Adrenal gland (tissue), 12 donors: ENCODE measurements around the gene HLCS. TPM values are rescaled to one million over a fixed set of nuclear protein-coding genes. Genes with fewer than 3 reads are reported as not detected.

ENCODE experiments used
- DNase-seq, 7 donors: peaks; one replicate each; pipeline ENCODE4 v3.0.0-alpha.2; 2019 to 2020
- H3K27ac ChIP-seq, 5 donors: fragments of 200-600 bp; sonication (generic) in 4 of 5; 1 replicate in 3 of 5; 2 replicates in 2 of 5; pipeline versions ENCODE4 v1.5.1 to v1.8.0; 2016 to 2020; ENCODE audit warnings: mild to moderate bottlenecking in 1 of 5
- H3K27me3 ChIP-seq: fragments of 200-600 bp; 2 replicates; pipeline ENCODE4 v1.8.0; 2021
- H3K36me3 ChIP-seq, 2 donors: fragments of 200-600 bp; replicated peaks in 1 of 2; 1 replicate in 1 of 2; 2 replicates in 1 of 2; pipeline versions ENCODE4 v1.5.1 to v1.8.0; 2018 to 2022
- H3K4me1 ChIP-seq, 2 donors: fragments of 200-600 bp; replicated peaks in 1 of 2; 1 replicate in 1 of 2; 2 replicates in 1 of 2; pipeline versions ENCODE4 v1.5.1 to v1.8.0; 2018 to 2021
- H3K4me3 ChIP-seq, 4 donors: fragments of 200-600 bp; sonication (generic) in 3 of 4; one replicate each; pipeline ENCODE4 v1.5.1; 2016 to 2018
- H3K9me3 ChIP-seq, 3 donors: fragments of 200-600 bp; sonication (generic) in 1 of 3; replicated peaks in 1 of 3; 1 replicate in 2 of 3; 2 replicates in 1 of 3; pipeline versions ENCODE4 v1.5.1 to v1.8.0; 2016 to 2021
- CTCF ChIP-seq, 6 experiments: fragments of 450-650 bp in 4 of 6; fragments of 200-600 bp in 2 of 6; sonication (generic) in 1 of 6; IDR thresholded peaks; 1 replicate in 5 of 6; 2 replicates in 1 of 6; pipeline versions ENCODE4 v1.5.1 to v1.8.0; 2016 to 2021; ENCODE audit warnings: antibody characterized with exemption in 6 of 6, mild to moderate bottlenecking in 2 of 6, moderate library complexity in 1 of 6
- POLR2A ChIP-seq, 2 donors: fragments of 450-650 bp; IDR thresholded peaks; one replicate each; pipeline ENCODE4 v1.6.1; 2017; ENCODE audit warnings: antibody characterized with exemption in 2 of 2, mild to moderate bottlenecking in 2 of 2, moderate library complexity in 1 of 2
- WGBS, 4 donors: extraction: QIAGEN DNeasy Blood & Tissue Kit in 2 of 4; methylation state at CpG; one replicate each; pipeline versions ENCODE4 v1.1.5 to v1.1.7; 2013 to 2017; 5-methylcytosine and 5-hydroxymethylcytosine counted together
- intact Hi-C, 2 donors: fragments of 100-400 bp; cut with DNase I; formaldehyde crosslinking; loops; one replicate each; pipeline versions ENCODE4 v1.14.1 to v1.15.0; 2022 to 2023
- polyA plus RNA-seq, 3 donors: library from polyadenylated mRNA; stranded (reverse); fragments of 200-250 nt in 2 of 3; fragments of 350-450 nt in 1 of 3; fragmentation: Illumina TruSeq in 1 of 3; extraction: RNeasy Lipid Tissue Mini Kit (QIAGEN cat#74804) in 1 of 3; gene quantifications; one replicate each; pipeline ENCODE4 v1.2.3, GENCODE V29; 2013 to 2014
- total RNA-seq, 9 donors: library from RNA; depleted of rRNA in 4 of 9; stranded (reverse); fragments of >200 nt in 4 of 9; fragments of 120-200 nt in 1 of 9; fragmentation: NEBNext Ultra II Directional in 1 of 9; extraction: Animal tissue kit (Norgen Biotek cat#: 25700) in 1 of 9; gene quantifications; one replicate each; pipeline versions ENCODE4 v1.1.0 to v1.2.4, GENCODE V29; 2013 to 2023
- donor health status: healthy with polysubstance abuse.
- donor health status: Bipolar disorder and iron deficiency.
- donor health status: DM: yes; HTN: yes; CAD: no.
- donor health status: DM: no; HTN: no; CAD: no.
- donor health status: DM: no; HTN: no; CAD: no.
- donor health status: DM: yes; HTN: yes; CAD: no.

HLCS gene
- total and polyA plus RNA-seq, 12 donors, result 4.4 to 34.4 (median 19.8) TPM

- intact Hi-C loops, result no loop called here
- Histone ChIP-seq H3K27ac (peak overlapping the region in 2 of 5 donors; percentile 1 to 55), H3K4me3 (peak overlapping the region in 2 of 4 donors; percentile 39 to 60)
Measured at GRCh38 chr21:36981049-36981391, 14.6 kb upstream of the HLCS start.

GRCh38 chr21:36980280-36981048 lies 14.0 kb upstream of the HLCS start:
- peak overlapping the region in 2 of 5 donors; percentile 1 to 55 for H3K27ac ChIP-seq
- H3K4me3 ChIP-seq, result peak overlapping the region in 2 of 4 donors; percentile 39 to 60
- TF ChIP-seq CTCF (IDR thresholded peaks at IDR 0.05), result peak in 3 of 6 experiments; percentile 12 to 37 (median 30)
- TF ChIP-seq POLR2A (IDR thresholded peaks at IDR 0.05), result no peak
- peak in 5 of 7 donors; percentile 33 to 44 (median 35) for DNase-seq
- whole genome bisulfite sequencing, 4 donors, result 4 to 12% (median 6%) methylated on average over 16 to 53 of the region's 53 CpGs
- no peaks in the 10 kb centered on the region for H3K27me3 ChIP-seq
- H3K4me1 ChIP-seq, result peaks cover 0 to 11% of the 10 kb centered on the region in 2 donors
- no peaks in the 10 kb centered on the region for H3K9me3 ChIP-seq
- no peaks in the 10 kb centered on the region for H3K36me3 ChIP-seq
- intact Hi-C loops, result no loop called here

More at GRCh38 chr21:36981049-36981391, 14.6 kb upstream of the HLCS start:
- H3K9me3 ChIP-seq, result no peaks in the 10 kb centered on the region
- TF ChIP-seq CTCF (IDR thresholded peaks at IDR 0.05), result no peak
- no peak for TF ChIP-seq POLR2A (IDR thresholded peaks at IDR 0.05)
- 27 to 34% (median 33%) methylated on average over 2 of the region's 2 CpGs for WGBS, 4 donors
- peaks cover 0 to 11% of the 10 kb centered on the region in 2 donors for H3K4me1 ChIP-seq
- no peak for DNase-seq
- H3K36me3 ChIP-seq, result no peaks in the 10 kb centered on the region
- H3K27me3 ChIP-seq, result no peaks in the 10 kb centered on the region

- intact Hi-C loops, result no loop called here
- no peak overlapping the region for H3K27ac ChIP-seq
- no peaks in the 10 kb centered on the region for H3K27me3 ChIP-seq
Measured at GRCh38 chr21:36976882-36977651, 10.6 kb upstream of the HLCS start.

More at GRCh38 chr21:36976882-36977651, 10.6 kb upstream of the HLCS start:
- peak in 4 of 7 donors; percentile 22 to 72 (median 29) for DNase-seq
- TF ChIP-seq POLR2A (IDR thresholded peaks at IDR 0.05) (no peak), CTCF (IDR thresholded peaks at IDR 0.05) (peak; percentile 14 to 81 (median 62))
- Histone ChIP-seq H3K4me3 (no peak overlapping the region), H3K36me3 (no peaks in the 10 kb centered on the region), H3K4me1 (peaks cover 0 to 11% of the 10 kb centered on the region in 2 donors), H3K9me3 (no peaks in the 10 kb centered on the region)
- WGBS, 4 donors, result 10 to 40% (median 34%) methylated on average over 8 of the region's 8 CpGs
